Activated CD8-positive, alpha-beta T cell treated with anti-CD3 and anti-CD28 coated beads for 36 hours (primary cell): ENCODE data around the gene TAX1BP1. TPM values are rescaled to one million over a fixed set of nuclear protein-coding genes. Genes with fewer than 3 reads are reported as not detected.

Experiments
- ATAC-seq: fragments of 200-7000 bp; cut with Tn5 transposase; one replicate; pipeline ENCODE4 v1.10.0; 2021; ENCODE audit warnings: mild to moderate bottlenecking, moderate library complexity
- CTCF ChIA-PET: fragments of 350-600 bp; sonication (Branson Sonifier 250); formaldehyde crosslinking; loops from one replicate; lab custom pipeline; 2021; ENCODE audit warnings: antibody characterized with exemption; lab: Charles Lee
- POLR2A ChIA-PET: fragments of 350-600 bp; sonication (Branson Sonifier 250); formaldehyde crosslinking; loops from one replicate; lab custom pipeline; 2021; ENCODE audit warnings: antibody characterized with exemption; lab: Charles Lee
- DNase-seq: peaks from one replicate; pipeline ENCODE4 v3.0.0-alpha.2; 2020
- H3K27ac Mint-ChIP-seq: one replicate; pipeline ENCODE4 v1.8.0; 2021; ENCODE audit warnings: mild to moderate bottlenecking, mixed read lengths
- H3K27me3 Mint-ChIP-seq: one replicate; pipeline ENCODE4 v1.8.0; 2021; ENCODE audit warnings: mixed read lengths
- H3K36me3 Mint-ChIP-seq: one replicate; pipeline ENCODE4 v1.8.0; 2021; ENCODE audit warnings: low read depth, mixed read lengths
- H3K4me1 Mint-ChIP-seq: one replicate; pipeline ENCODE4 v1.8.0; 2021; ENCODE audit warnings: low read depth, mixed read lengths
- H3K4me3 Mint-ChIP-seq: one replicate; pipeline ENCODE4 v1.8.0; 2021; ENCODE audit warnings: mild to moderate bottlenecking, moderate library complexity, mixed read lengths
- H3K9me3 Mint-ChIP-seq: one replicate; pipeline ENCODE4 v1.8.0; 2021; ENCODE audit warnings: mixed read lengths
- CTCF ChIP-seq: fragments of 200-600 bp; IDR thresholded peaks from one replicate; pipeline ENCODE4 v1.8.0; 2022; ENCODE audit warnings: antibody characterized with exemption, mild to moderate bottlenecking
- intact Hi-C: fragments of 100-400 bp; cut with micrococcal nuclease; formaldehyde crosslinking; loops from one replicate; pipeline ENCODE4 v1.10.0; 2022
- total RNA-seq, 2 experiments: library from RNA; stranded (reverse); gene quantifications; one replicate each; pipeline ENCODE4 v1.2.3, GENCODE V29; 2021

Gene TAX1BP1
- total RNA-seq, 2 experiments from 2014 or later, result 90.5 to 94.6 TPM

GRCh38 chr7:27699751-27700150 lies 40.2 kb upstream of the TAX1BP1 start:
- ATAC-seq, result no peak
- Mint-ChIP-seq H3K4me3 (no peak overlapping the region), H3K27ac (no peak overlapping the region), H3K9me3 (no peaks in the 10 kb centered on the region), H3K36me3 (no peaks in the 10 kb centered on the region), H3K27me3 (peaks cover 6% of the 10 kb centered on the region), H3K4me1 (peaks cover 3% of the 10 kb centered on the region)
- no peak for DNase-seq
- intact Hi-C loops, result no loop called here
- ChIA-PET CTCF (interaction anchor here (1.0 kb wide), 1 partner anchor 221 kb away, joined by 3 read pairs; no protein-coding TSS in a partner anchor), POLR2A (no interaction called here)
- TF ChIP-seq CTCF, result no peak

- no peak for TF ChIP-seq CTCF
- Mint-ChIP-seq H3K9me3 (no peaks in the 10 kb centered on the region), H3K36me3 (no peaks in the 10 kb centered on the region), H3K4me1 (peaks cover 3% of the 10 kb centered on the region), H3K27me3 (peaks cover 7% of the 10 kb centered on the region), H3K27ac (no peak overlapping the region), H3K4me3 (no peak overlapping the region)
- ChIA-PET POLR2A (no interaction called here), CTCF (interaction anchor here (0.8 to 1.0 kb wide), 2 partner anchors 14 to 220 kb away, joined by 3 read pairs; no protein-coding TSS in a partner anchor)
- intact Hi-C loops, result no loop called here
- ATAC-seq (no peak), DNase-seq (no peak)
Measured at GRCh38 chr7:27700501-27700900, 39.5 kb upstream of the TAX1BP1 start.

GRCh38 chr7:27703181-27703580 lies 36.8 kb upstream of the TAX1BP1 start:
- intact Hi-C loops, result no loop called here
- peaks cover 7% of the 10 kb centered on the region for H3K27me3 Mint-ChIP-seq
- DNase-seq (no peak), ATAC-seq (no peak)
- H3K36me3 Mint-ChIP-seq, result no peaks in the 10 kb centered on the region
- POLR2A ChIA-PET, result no interaction called here
- no peak for TF ChIP-seq CTCF
- H3K4me1 Mint-ChIP-seq, result no peaks in the 10 kb centered on the region
- no peak overlapping the region for H3K4me3 Mint-ChIP-seq
- CTCF ChIA-PET, result no interaction called here
- no peak overlapping the region for H3K27ac Mint-ChIP-seq
- no peaks in the 10 kb centered on the region for H3K9me3 Mint-ChIP-seq

- intact Hi-C loops, result no loop called here
- no peaks in the 10 kb centered on the region for H3K4me1 Mint-ChIP-seq
- ChIA-PET CTCF (interaction anchor here (1.0 kb wide), 1 partner anchor 70 kb away, joined by 3 read pairs; no protein-coding TSS in a partner anchor), POLR2A (no interaction called here)
- DNase-seq (no peak), ATAC-seq (no peak)
- TF ChIP-seq CTCF, result no peak
- no peak overlapping the region for H3K27ac Mint-ChIP-seq
- no peak overlapping the region for H3K4me3 Mint-ChIP-seq
- peaks cover 7% of the 10 kb centered on the region for H3K27me3 Mint-ChIP-seq
- H3K36me3 Mint-ChIP-seq, result no peaks in the 10 kb centered on the region
- no peaks in the 10 kb centered on the region for H3K9me3 Mint-ChIP-seq
Measured at GRCh38 chr7:27704422-27705199, 35.4 kb upstream of the TAX1BP1 start.

- Mint-ChIP-seq H3K27me3 (peaks cover 7% of the 10 kb centered on the region), H3K27ac (no peak overlapping the region), H3K36me3 (no peaks in the 10 kb centered on the region), H3K4me1 (no peaks in the 10 kb centered on the region), H3K4me3 (no peak overlapping the region), H3K9me3 (no peaks in the 10 kb centered on the region)
- intact Hi-C loops, result no loop called here
- CTCF ChIA-PET, result interaction anchor here (1.0 kb wide), 1 partner anchor 70 kb away, joined by 3 read pairs; no protein-coding TSS in a partner anchor
- TF ChIP-seq CTCF, result no peak
- POLR2A ChIA-PET, result no interaction called here
- ATAC-seq, result no peak
- no peak for DNase-seq
Measured at GRCh38 chr7:27705200-27705594, 34.8 kb upstream of the TAX1BP1 start.
